ENCODE results near the gene CORO2A.
"Not testable (repeated sequence)": the region's sequence is repeated elsewhere in the genome, so short reads cannot be mapped to it uniquely, and the experiment has no call there.

Gene CORO2A

GRCh38 chr9:98078895-98079294, 113.5 kb downstream of the CORO2A start:
- no peak for DNase-seq

- not testable (repeated sequence) for DNase-seq
These were observed 115.9 kb downstream of the CORO2A start for GRCh38 chr9:98076514-98076890.

- DNase-seq: no peak
These were observed 117.1 kb downstream of the CORO2A start for GRCh38 chr9:98075332-98075805.

GRCh38 chr9:98074115-98074990, 118.1 kb downstream of the CORO2A start:
- DNase-seq: no peak

- no peak for DNase-seq
These were observed 120.7 kb downstream of the CORO2A start for GRCh38 chr9:98071737-98072136.

All from GDM1 (cell line).